HL-60 (cell line): ENCODE results near the gene ELL2.

Experiments used
- CTCF ChIP-seq: IDR thresholded peaks from one replicate; pipeline ENCODE4 v1.5.1; 2011; ENCODE audit warnings: low read length, control low read depth, inconsistent platforms; ENCODE audit not compliant: insufficient read depth
- GABPA ChIP-seq: IDR thresholded peaks from 2 replicates; pipeline ENCODE4 v1.6.1; 2012; ENCODE audit warnings: low read depth
- REST ChIP-seq: IDR thresholded peaks from 2 replicates; pipeline ENCODE4 v1.6.1; 2012; ENCODE audit warnings: low read depth; ENCODE audit not compliant: insufficient replicate concordance

- no peak for TF ChIP-seq CTCF
- TF ChIP-seq REST, result no peak
- no peak for TF ChIP-seq GABPA
Measured at GRCh38 chr5:95879661-95880060, 82.0 kb downstream of the ELL2 start.
